ENCODE data around the gene TFAP2A.

The TFAP2A gene

GRCh38 chr6:10382728-10383330 lies 32.0 kb downstream of the TFAP2A start:
- Histone ChIP-seq H4K20me1 (ENCODE audit: insufficient read depth, low read length, poor library complexity, severe bottlenecking) (no peaks in the 10 kb centered on the region), H3K79me2 (ENCODE audit: insufficient read depth, low read length) (no peaks in the 10 kb centered on the region), H3K4me2 (ENCODE audit: low read depth, low read length, poor library complexity, severe bottlenecking) (no peak overlapping the region), H3K9ac (ENCODE audit: low read depth, low read length, poor library complexity, severe bottlenecking) (no peak overlapping the region), H3K9me3 (ENCODE audit: insufficient read depth, low read depth, low read length) (no peaks in the 10 kb centered on the region), H3K36me3 (ENCODE audit: insufficient read depth, low read length) (no peaks in the 10 kb centered on the region), H3F3A (ENCODE audit: low read depth) (no peaks in the 10 kb centered on the region), H3K27me3 (ENCODE audit: insufficient read depth, low read length, poor library complexity, severe bottlenecking) (no peaks in the 10 kb centered on the region), H3K4me1 (ENCODE audit: insufficient read depth, low read length, poor library complexity, severe bottlenecking) (no peaks in the 10 kb centered on the region), H3K4me3 (ENCODE audit: low read length, poor library complexity, severe bottlenecking) (no peak overlapping the region), H3K9me2 (replicated peaks; ENCODE audit: low read depth, low read length) (no peaks in the 10 kb centered on the region), H2AFZ (ENCODE audit: low read length) (no peak overlapping the region)
- no peak for TF ChIP-seq EZH2phosphoT487 (IDR thresholded peaks at IDR 0.05; ENCODE audit: borderline replicate concordance)
- TF ChIP-seq, protein P1, sequence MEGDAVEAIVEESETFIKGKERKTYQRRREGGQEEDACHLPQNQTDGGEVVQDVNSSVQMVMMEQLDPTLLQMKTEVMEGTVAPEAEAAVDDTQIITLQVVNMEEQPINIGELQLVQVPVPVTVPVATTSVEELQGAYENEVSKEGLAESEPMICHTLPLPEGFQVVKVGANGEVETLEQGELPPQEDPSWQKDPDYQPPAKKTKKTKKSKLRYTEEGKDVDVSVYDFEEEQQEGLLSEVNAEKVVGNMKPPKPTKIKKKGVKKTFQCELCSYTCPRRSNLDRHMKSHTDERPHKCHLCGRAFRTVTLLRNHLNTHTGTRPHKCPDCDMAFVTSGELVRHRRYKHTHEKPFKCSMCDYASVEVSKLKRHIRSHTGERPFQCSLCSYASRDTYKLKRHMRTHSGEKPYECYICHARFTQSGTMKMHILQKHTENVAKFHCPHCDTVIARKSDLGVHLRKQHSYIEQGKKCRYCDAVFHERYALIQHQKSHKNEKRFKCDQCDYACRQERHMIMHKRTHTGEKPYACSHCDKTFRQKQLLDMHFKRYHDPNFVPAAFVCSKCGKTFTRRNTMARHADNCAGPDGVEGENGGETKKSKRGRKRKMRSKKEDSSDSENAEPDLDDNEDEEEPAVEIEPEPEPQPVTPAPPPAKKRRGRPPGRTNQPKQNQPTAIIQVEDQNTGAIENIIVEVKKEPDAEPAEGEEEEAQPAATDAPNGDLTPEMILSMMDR (conservative IDR thresholded peaks at IDR 0.05; ENCODE audit: low read length), result no peak

DNA sequence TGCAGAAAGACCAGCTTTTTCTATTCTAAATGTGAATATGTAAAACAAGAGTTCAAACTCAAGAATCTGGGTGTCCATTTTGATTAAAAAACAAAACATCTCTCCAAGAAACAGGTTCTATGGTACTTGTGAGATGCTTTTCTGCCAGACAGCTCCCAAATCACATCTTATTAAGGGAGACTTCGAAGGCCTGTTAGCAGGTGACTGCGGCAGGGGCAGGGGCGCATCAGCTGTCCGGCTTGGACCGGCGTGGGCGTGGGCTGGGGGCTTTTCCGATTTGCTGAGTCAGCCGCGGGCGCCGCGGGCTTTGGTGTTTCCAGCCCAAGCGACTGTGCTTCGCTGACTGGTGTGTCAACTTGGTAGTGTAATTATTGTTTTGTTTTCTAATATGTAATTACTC lies 32.6 kb downstream of the TFAP2A start:
- no peaks in the 10 kb centered on the region for H3K9me3 ChIP-seq (ENCODE audit: insufficient read depth, low read depth, low read length)
- H3K27me3 ChIP-seq (ENCODE audit: insufficient read depth, low read length, poor library complexity, severe bottlenecking), result no peaks in the 10 kb centered on the region
- no peak overlapping the region for H2AFZ ChIP-seq (ENCODE audit: low read length)
- H3K79me2 ChIP-seq (ENCODE audit: insufficient read depth, low read length), result no peaks in the 10 kb centered on the region
- no peaks in the 10 kb centered on the region for H3K4me1 ChIP-seq (ENCODE audit: insufficient read depth, low read length, poor library complexity, severe bottlenecking)
- TF ChIP-seq EZH2phosphoT487 (IDR thresholded peaks at IDR 0.05; ENCODE audit: borderline replicate concordance), result no peak
- TF ChIP-seq, protein P1 (conservative IDR thresholded peaks at IDR 0.05; ENCODE audit: low read length), result no peak
- no peak overlapping the region for H3K4me3 ChIP-seq (ENCODE audit: low read length, poor library complexity, severe bottlenecking)
- H3K9me2 ChIP-seq (replicated peaks; ENCODE audit: low read depth, low read length), result no peaks in the 10 kb centered on the region
- H4K20me1 ChIP-seq (ENCODE audit: insufficient read depth, low read length, poor library complexity, severe bottlenecking), result no peaks in the 10 kb centered on the region
- no peaks in the 10 kb centered on the region for H3F3A ChIP-seq (ENCODE audit: low read depth)
- H3K9ac ChIP-seq (ENCODE audit: low read depth, low read length, poor library complexity, severe bottlenecking), result no peak overlapping the region
- no peak overlapping the region for H3K4me2 ChIP-seq (ENCODE audit: low read depth, low read length, poor library complexity, severe bottlenecking)
- H3K36me3 ChIP-seq (ENCODE audit: insufficient read depth, low read length), result no peaks in the 10 kb centered on the region

- H3K9me3 ChIP-seq (ENCODE audit: insufficient read depth, low read depth, low read length), result no peaks in the 10 kb centered on the region
- no peaks in the 10 kb centered on the region for H3K27me3 ChIP-seq (ENCODE audit: insufficient read depth, low read length, poor library complexity, severe bottlenecking)
- H2AFZ ChIP-seq (ENCODE audit: low read length), result no peak overlapping the region
- H3K4me1 ChIP-seq (ENCODE audit: insufficient read depth, low read length, poor library complexity, severe bottlenecking), result no peaks in the 10 kb centered on the region
- no peak overlapping the region for H3K4me2 ChIP-seq (ENCODE audit: low read depth, low read length, poor library complexity, severe bottlenecking)
- no peaks in the 10 kb centered on the region for H4K20me1 ChIP-seq (ENCODE audit: insufficient read depth, low read length, poor library complexity, severe bottlenecking)
- no peaks in the 10 kb centered on the region for H3F3A ChIP-seq (ENCODE audit: low read depth)
- no peaks in the 10 kb centered on the region for H3K79me2 ChIP-seq (ENCODE audit: insufficient read depth, low read length)
- H3K9ac ChIP-seq (ENCODE audit: low read depth, low read length, poor library complexity, severe bottlenecking), result no peak overlapping the region
- no peaks in the 10 kb centered on the region for H3K36me3 ChIP-seq (ENCODE audit: insufficient read depth, low read length)
- H3K4me3 ChIP-seq (ENCODE audit: low read length, poor library complexity, severe bottlenecking), result no peak overlapping the region
- no peak for TF ChIP-seq EZH2phosphoT487 (IDR thresholded peaks at IDR 0.05; ENCODE audit: borderline replicate concordance)
- TF ChIP-seq, protein P1 (conservative IDR thresholded peaks at IDR 0.05; ENCODE audit: low read length), result no peak
- no peaks in the 10 kb centered on the region for H3K9me2 ChIP-seq (replicated peaks; ENCODE audit: low read depth, low read length)
Observed at GRCh38 chr6:10381830-10382208, 33.1 kb downstream of the TFAP2A start.

All from Loucy (cell line).